HG02623 (cell line): ENCODE results near the gene GLDN.
"Not testable (repeated sequence)": the region's sequence is repeated elsewhere in the genome, so short reads cannot be mapped to it uniquely, and the experiment has no call there.

Experiments used
- ATAC-seq: cut with Tn5 transposase; IDR thresholded peaks from one replicate; pipeline ENCODE4 v1.9.1; 2021; ENCODE audit warnings: moderate library complexity; ENCODE audit not compliant: unreplicated experiment

Gene GLDN

GRCh38 chr15:51386960-51387698 lies 45.7 kb downstream of the GLDN start:
- no peak for ATAC-seq

DNA sequence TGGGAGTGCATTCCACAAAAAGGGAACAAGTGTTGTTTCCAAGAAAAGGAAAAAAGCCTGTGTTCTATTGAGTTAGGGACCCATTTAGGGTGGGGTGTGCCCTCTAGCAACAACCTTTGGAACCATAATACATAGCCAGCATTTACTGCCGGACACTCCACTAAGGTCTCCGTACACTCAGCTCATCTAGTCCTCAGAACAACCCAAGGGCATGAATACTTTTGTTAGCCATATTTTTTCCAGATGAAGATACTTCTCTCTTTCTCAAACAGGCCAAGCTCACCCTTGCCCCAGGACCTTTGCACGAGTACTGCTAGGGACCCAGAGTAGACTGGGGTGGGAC lies 46.2 kb downstream of the GLDN start:
- ATAC-seq = no peak

- ATAC-seq = no peak
Observed at GRCh38 chr15:51388726-51389125, 47.3 kb downstream of the GLDN start.

- no peak for ATAC-seq
Observed at GRCh38 chr15:51390241-51390965, 48.9 kb downstream of the GLDN start.

- ATAC-seq = no peak
Observed at GRCh38 chr15:51390966-51391422, 49.5 kb downstream of the GLDN start.

- ATAC-seq = no peak
Observed at GRCh38 chr15:51396921-51397320, 55.5 kb downstream of the GLDN start.

DNA sequence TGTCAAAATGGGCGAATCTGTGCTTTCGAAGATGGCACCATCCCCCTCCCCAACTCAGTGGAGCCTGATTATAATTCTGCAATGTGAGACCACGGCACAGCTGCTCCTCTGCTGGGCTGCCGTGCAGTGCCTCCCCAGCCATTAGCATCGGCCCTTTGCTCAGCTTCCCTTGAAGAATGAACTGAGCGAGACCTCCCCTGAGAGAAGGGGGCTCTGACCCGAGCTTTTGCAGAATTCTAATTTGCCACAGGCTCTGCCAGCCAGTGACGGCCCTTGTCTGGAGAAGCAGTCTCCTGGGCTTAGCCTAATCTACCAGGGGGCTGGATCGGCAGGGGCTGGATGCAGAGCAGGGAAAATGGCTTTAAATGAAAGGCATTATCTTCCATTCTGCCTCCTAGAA lies 57.2 kb downstream of the GLDN start:
- ATAC-seq = no peak

DNA sequence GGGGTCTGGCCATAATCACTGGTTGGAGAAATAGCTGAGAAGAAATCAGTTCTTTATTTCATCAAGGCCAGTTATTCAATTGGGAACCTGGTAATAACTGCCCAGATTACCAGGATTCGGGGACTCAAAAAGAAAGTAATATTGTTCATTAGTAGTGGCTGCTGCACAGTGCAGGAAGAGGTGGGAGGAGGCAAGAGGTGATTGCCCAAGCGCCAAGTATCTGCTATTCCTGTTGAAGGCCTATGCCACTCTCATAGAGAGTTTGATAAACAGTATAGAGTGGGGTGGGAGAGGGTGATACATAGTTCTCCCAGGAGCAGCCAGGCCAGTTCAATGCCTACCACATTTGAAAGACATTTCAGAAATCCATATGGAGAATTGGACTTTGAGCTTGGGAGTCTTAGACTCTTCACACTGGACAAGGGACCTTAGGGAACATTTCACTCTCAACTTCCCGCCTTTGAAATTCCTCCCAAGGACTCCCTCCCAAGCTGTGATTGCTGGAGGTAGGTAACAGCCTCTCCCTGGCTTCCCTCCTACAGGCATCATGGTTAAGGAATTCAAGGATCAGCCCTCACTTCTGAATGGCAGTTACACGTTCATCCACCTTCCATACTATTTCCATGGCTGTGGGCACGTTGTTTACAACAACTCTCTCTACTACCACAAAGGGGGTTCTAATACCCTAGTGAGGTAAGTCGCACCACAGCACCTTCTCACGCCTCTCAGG lies 59.8 kb downstream of the GLDN start:
- ATAC-seq = no peak

GRCh38 chr15:51401872-51402517 lies 60.5 kb downstream of the GLDN start:
- ATAC-seq = no peak

- ATAC-seq = no peak
Observed at GRCh38 chr15:51403072-51403878, 61.8 kb downstream of the GLDN start.

GRCh38 chr15:51403946-51404695 lies 62.7 kb downstream of the GLDN start:
- no peak for ATAC-seq

DNA sequence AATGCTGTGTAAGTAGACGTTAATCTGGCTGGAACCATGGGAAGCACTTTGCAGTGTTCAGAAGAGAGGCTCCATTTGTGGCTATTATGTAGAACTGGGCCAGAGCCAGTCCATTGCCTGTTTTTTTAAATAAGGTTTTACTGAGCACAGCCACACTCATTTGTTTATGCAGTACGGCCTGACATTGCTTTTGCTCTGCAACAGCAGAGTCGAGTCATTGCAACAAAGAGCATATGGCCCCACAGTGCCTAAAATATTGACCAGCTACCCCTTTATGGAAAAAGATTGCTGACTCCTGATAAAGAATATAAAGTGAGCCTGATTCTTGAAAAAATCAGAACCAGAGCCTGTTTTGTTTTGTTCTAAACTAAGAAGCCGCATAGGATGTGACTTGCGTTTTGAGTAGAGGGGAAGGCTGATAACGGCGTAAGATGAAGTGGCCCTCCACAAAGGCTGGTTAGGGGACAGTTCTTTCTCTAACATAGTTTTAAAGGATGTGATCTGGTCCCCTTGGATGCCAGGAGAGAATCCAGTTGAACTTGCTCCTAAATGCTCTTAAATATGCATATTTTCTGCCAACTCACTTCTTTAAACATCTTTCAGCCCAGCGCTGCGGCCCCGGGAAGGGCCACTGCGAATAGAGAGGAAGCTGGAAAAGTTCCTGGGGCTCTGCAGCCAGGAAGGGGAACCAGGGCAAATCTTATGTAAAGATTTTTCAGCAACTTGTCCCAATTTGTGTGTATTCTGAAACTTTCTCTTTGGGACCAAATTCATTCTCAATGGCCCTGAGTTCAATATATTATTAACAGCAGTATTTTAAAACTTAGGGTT lies 64.5 kb downstream of the GLDN start:
- ATAC-seq = no peak

DNA sequence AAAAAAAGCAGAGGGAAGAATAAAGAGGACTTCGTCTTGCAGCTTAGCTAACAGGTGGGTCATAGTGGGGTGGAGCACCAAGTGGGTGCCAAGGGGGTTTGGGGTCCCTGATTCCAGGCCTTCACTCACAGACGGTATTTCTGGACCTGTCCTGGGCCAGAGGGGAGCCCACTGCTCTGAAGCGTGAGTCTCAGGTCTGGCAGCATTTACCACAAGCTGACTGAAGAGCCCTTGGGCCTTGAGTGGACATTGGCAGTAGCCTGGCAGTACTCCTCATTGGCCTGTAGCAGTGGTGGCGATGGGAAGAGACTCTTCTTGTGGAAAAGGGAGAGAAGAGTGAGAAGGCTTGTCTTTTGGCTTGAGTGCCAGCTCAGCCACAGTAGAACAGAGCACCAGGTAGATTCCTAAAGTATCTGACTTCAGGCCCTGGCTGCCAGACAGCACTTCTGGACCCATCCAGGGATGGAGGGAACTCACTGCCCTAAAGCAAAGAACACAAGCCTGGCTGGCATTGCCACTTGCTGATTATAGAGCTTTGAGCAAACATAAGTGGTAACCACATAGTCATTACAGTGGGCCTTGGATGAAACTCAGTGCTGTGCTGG lies 72.9 kb downstream of the GLDN start:
- ATAC-seq = no peak

DNA sequence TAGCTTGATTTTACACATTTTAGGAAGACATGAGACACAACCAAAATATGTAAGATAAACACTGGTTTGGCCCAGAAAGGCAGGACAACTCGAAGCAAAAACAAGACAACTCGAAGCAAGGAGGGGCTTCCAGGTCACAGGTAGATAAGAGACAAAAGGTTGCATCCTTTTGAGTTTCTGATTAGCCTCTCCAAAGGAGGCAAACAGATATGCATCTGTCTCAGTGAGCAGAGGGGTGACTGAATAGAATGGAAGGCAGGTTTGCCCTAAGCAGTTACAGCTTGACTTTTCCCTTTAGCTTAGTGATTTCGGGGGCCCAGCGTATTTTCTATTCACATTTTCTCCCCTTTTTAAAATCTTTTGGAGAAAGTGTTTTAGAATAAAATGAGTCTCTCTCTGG lies 74.7 kb downstream of the GLDN start:
- ATAC-seq = no peak

GRCh38 chr15:51423040-51423439 lies 81.6 kb downstream of the GLDN start:
- ATAC-seq = not testable (repeated sequence)

DNA sequence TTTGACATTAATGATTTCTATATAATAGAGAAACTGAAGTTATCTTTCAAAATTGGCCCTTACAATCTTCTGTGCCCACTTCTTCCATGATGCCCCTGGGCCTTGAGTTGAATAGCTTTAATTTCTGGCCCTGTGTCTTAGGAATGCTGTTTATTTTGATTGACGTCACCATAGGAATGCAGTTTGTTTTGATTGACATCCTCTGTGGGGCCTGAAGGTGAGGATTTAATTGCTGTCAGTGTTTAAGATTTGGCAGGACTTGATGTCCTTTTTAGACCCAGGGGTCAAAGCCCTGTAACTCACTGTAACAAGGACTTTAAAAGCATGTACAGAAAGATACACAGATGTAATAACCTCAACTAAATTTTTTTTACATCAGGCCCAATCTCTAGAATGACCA lies 83.3 kb downstream of the GLDN start:
- no peak for ATAC-seq

DNA sequence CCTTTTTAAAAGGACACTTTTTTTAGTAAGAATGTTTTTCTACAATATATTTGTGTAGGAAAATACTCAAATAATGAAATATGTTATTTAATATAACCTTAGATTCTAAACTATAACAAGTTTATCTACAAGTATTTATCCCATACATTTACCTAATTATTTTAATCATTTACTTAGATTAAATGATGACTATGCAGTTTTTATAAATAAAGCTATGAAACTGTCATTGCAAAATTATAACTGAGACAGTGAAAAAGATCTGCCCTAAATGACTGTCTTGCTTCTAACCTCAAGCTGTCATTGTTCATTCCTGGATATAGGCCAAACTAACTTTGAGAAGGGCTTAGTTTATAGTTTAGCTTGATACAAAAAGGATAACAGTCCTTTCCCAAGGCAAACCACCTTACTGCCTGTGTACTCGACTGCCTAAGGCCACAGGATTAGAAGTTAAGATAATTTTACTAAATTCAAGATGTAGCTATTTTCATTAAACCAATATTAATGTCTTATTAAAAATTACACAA lies 84.1 kb downstream of the GLDN start:
- ATAC-seq = no peak

DNA sequence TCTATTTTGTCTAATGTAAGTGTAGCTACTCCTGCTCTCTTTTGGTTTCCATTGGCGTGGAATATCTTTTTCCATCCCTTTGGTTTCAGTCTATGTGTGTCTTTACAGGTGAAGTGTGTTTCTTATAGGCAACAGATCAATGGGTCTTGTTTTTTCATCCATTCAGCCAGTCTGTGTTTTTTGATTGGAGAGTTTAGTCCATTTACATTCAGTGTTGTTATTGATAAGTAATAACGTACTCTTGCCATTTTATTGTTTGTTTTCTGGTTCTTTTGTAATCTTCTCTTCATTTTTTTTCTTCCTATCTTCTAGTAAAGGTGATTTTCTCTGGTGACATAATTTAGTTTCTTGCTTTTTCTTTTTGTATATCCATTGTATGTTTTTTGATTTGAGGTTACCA lies 97.1 kb downstream of the GLDN start:
- no peak for ATAC-seq
